EH (cell line): Measurements from ENCODE around the gene TPMT.
"Not testable (repeated sequence)": the region's sequence is repeated elsewhere in the genome, so short reads cannot be mapped to it uniquely, and the experiment has no call there.

ENCODE experiments used
- DNase-seq: peaks from one replicate; pipeline ENCODE4 v3.0.0-alpha.2; 2015; ENCODE audit warnings: low read depth

Gene TPMT

DNA sequence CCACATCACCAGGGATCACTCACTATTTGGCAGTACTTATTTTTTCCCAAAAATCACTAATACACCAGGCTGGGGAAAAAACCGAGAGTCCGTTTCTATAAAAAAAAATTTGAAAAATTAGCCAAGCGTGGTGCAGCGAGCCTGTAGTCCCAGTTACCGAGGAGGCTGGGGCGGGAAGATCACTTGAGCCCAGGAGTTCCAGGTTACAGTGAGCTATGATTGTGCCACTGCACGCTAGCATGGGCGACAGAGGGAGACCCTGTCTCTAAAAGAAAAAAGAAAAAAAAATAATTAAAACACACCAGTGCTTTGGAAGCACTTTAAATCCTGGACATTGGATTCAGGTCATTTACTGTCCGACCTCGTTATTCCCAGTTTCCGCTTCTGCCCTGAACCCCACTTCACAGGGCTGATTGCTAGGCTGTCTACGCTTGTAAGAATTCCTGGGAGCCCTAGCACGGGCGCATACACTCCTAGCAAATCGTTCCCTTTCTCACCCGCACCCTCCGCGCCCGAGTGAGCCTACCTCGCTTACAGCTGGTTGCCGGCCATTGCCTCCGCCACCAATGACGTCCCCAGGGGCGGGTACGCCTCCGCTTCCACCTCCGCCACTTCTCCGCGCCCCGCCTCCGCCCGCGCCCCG, at the start of gene TPMT:
TSS of gene TPMT (minus strand) at position 571 of the 643 bp plus-strand sequence. CDS start 5,950 bp downstream, outside the sequence.
- DNase-seq, result no peak

DNA sequence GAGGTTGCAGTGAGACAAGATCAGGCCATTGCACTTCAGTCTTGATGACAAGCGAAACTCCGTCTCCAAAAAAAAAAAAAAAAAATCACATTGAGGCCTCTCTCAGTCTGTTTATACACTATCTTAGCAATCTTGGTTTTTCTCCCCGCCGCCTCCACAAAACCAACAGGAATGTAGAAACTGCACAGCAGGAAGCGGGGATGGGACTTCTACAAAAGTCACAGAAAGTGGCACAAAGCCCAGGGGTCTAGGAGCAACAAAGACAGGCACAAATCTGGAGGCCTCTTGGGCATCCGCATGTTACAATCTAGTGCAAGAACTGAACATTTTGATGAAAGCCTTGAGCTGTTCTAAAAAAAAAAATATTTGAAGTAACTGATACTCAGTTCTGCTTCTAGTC, 48.9 kb upstream of the TPMT start:
- peak; percentile 51 for DNase-seq

DNA sequence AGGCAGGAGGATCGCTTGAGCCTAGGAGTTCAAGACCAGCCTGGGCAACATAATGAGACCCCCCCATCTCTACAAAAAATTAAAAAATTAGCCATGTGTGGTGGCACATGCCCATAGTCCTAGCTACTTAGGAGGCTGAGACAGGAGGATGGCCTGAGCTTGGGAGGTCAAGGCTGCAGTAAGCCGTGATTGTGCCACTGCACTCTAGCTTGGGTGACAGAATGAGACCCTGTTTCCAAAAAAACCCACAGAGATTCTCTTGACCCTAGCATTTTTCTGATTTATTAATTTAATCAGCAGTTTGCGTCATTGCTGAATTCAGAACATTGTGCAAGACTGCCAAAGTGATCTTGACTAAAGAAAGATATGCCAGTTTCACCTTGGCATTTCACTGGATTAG, 37.1 kb upstream of the TPMT start:
- no peak for DNase-seq

DNA sequence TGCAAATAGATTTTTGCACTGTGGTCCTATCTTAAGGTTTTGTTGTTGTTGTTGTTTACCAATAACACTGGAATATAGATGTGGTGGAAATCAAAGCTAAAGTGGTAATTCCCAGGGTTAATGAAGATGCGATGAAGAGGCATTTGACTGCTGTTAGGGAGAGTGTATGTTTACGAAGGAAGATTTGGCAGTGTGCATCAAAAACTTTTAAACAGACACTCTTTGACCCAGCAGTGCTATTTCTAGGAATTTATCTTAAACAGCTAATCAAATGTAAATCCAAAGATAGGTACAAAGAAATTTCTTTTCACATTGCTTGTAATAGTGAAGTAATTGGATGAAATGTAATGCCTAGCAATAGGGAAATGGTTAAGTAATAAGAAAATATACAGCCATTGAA, 34.3 kb upstream of the TPMT start:
- DNase-seq, result no peak

GRCh38 chr6:18187701-18188100, 32.8 kb upstream of the TPMT start:
- no peak for DNase-seq

- DNase-seq, result peak; percentile 20
Measured at GRCh38 chr6:18186540-18187250, 31.8 kb upstream of the TPMT start.

DNA sequence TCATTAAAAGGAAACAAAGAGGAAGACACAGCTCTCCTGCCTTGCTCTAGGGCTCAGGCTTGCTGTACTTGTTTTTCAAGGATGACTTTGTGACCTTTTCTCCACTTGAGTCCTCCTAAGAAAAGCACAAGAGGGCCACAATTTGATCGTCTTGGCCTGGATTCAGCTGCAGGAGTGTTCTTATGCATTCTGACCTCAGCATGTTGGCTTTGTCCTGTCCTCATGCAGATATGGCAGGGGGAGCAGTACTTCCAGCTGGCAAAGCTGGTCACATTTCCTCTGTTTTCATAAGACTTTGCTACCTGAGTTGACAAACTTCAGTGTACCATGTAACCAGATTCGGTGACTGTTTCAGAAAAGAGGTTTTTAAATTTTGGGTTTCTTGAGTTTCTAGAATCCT, 31.2 kb upstream of the TPMT start:
- DNase-seq, result no peak

- no peak for DNase-seq
Measured at GRCh38 chr6:18185624-18186023, 30.7 kb upstream of the TPMT start.

DNA sequence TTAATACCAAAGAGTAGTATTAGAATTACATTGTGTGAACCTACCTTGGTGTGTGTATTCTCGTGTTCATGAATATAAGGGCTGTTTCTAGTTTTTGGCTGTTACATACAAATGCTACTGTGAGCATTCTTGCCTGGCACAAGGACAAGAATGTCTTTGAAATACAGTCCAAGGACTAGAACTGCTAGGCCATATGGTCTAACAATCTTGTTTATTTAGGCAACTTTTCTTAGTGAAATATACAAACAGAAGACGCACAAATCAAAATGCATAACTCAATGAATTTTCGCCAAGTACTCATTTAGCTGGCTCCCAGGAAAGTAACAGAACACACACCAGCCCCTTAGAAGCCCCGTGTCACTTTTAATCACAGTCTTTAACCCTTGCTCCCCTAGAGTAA, 28.9 kb upstream of the TPMT start:
- DNase-seq, result no peak

DNA sequence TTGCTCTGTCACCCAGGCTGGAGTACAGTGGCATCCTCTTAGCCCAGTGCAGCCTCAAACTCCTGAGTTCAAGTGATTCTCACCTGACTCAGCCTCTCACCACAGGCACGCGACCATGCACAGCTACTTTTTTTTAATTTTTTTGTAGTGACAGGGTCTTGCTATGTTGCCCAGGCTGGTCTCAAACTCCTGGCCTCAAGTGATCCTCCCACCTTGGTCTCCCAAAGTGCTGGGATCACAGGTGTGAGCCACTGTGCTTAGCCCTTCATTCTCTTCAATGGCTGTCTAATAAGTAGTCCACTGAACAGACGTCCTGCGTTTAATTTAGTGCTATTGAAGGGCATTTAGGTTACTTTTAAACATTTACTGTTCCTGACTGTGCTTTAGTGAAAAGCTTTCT, 27.7 kb upstream of the TPMT start:
- no peak for DNase-seq

DNA sequence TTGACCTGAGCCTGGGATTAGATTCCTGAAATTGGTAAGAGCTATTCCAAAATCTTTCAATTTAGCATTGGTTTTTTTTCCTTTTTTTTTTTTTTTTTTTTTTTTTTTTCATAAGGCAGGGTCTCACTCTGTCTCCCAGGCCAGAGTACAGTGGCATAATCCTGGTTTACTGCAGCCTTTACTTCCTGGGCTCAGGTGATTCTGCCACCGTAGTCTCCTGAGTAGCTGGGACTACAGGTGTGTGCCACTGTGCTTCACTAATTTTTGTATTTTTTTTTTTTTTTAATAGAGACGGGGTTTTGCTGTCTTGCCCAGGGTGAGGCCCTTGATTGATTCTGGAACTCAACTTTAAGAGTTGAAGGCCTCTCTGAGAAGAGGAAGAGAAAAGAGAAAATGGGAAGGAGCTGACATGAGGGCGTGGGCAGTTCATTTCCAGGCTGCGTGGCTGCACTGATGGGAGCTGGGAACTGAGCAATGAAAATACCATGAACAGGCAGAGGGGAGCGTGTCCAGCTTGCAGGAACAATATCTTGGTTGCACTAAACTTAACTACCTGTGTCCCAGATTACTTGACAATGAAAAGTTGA, 25.0 kb upstream of the TPMT start:
- DNase-seq, result no peak

DNA sequence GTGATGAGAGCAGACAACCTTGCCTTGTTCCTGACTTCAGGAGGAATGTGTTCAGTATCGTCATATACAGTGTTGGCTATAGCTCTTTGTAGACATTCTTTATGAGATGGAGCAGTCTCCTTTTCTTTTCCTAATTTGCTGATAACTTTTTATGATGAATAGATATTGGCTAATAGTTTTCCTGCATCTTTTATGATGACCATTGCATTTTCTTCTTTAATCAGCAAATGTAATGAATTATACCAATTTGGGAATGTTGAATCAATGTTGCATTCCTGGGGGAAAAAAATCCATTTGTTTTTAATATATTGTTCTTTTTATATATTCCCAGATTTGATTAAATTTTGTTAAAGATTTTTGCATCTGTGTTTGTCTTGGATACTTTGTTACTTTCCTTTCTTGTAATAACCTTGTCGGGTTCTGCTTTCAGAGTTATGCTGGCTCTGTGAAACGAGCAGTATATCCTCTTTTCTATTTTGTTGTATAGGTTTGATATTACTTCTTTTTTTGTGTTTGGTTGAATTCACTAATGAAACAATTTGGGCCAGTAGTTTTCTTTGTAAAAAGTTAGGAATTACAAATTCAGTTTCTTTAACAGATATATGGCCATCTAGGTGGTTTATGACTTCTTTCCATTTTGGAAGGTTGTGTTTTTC, 24.2 kb upstream of the TPMT start:
- no peak for DNase-seq

- no peak for DNase-seq
Measured at GRCh38 chr6:18177286-18177965, 22.5 kb upstream of the TPMT start.

DNA sequence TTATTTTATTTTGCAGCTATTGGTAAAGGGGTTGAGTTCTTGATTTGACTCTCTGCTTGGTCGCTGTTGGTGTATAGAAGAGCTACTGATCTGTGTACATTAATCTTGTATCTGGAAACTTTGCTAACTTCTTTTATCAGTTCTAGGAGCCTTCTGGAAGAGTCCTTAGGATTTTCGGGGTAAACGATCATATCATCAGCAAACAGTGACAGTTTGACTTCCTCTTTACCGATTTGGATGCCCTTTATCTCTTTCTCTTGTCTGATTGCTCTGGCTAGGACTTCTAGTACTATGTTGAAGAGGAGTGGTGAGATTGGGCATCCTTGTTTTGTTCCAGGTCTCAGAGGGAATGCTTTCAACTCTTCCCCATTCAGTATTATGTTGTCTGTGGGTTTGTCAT, 21.3 kb upstream of the TPMT start:
- not testable (repeated sequence) for DNase-seq

GRCh38 chr6:18171871-18172270, 17.0 kb upstream of the TPMT start:
- DNase-seq, result no peak

- DNase-seq, result no peak
Measured at GRCh38 chr6:18168264-18168663, 13.4 kb upstream of the TPMT start.

DNA sequence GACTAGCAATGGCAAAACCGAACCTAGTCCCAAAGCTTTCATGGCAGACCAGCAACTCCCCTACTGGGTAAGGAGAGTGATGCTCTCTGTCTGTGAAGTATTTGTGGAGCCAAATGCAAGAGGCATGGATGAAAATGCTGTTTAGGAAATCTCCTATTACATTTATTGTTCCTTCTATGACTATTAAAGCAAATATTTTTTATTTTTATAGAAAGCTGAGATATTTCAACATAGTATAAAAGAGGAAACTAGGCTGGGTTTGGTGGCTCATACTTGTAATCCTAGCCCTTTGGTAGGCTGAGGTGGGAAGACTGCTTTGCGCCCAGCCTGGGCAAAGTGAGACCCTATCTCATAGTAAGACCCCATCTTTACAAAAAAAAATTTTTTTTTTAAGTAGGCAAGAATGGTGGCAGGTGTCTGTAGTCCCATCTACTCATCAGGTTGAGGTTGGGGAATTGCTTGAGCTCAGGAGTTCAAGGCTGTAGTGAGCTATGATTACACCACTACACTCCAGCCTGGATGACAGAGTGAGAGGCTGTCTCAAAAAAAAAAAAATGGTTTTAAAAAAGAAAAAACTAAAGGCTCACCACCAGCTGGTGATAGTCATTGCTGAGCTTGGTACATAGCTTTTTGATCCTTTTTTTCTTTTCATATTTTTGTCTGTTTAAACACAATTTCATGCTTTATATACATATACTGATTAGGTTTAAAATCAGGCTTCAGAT, 11.6 kb upstream of the TPMT start:
- DNase-seq, result peak; percentile 50

- peak; percentile 11 for DNase-seq
Measured at GRCh38 chr6:18165751-18166150, 10.9 kb upstream of the TPMT start.

GRCh38 chr6:18162401-18162800, 7.5 kb upstream of the TPMT start:
- no peak for DNase-seq

GRCh38 chr6:18161431-18161830, 6.6 kb upstream of the TPMT start:
- peak; percentile 6 for DNase-seq

GRCh38 chr6:18160911-18161310, 6.0 kb upstream of the TPMT start:
- no peak for DNase-seq
